T-helper 1 cell treated with Interleukin-12 subunit alpha and Interleukin-12 subunit beta and Interleukin-4 antibody, amounts not matched to agents 30 μg/mL and 1 μg/mL, for 36 hours (primary cell): ENCODE data around the gene WDFY4.

ENCODE experiments used
- H3K27ac Mint-ChIP-seq: one replicate; pipeline ENCODE4 v1.8.0; 2021; ENCODE audit warnings: mild to moderate bottlenecking, mixed read lengths
- H3K27me3 Mint-ChIP-seq: one replicate; pipeline ENCODE4 v1.8.0; 2021; ENCODE audit warnings: low read depth, mixed read lengths
- H3K36me3 Mint-ChIP-seq: one replicate; pipeline ENCODE4 v1.8.0; 2021; ENCODE audit warnings: low read depth, mixed read lengths
- H3K4me1 Mint-ChIP-seq: one replicate; pipeline ENCODE4 v1.8.0; 2021; ENCODE audit warnings: low read depth, mixed read lengths
- H3K4me3 Mint-ChIP-seq: one replicate; pipeline ENCODE4 v1.8.0; 2021; ENCODE audit warnings: mild to moderate bottlenecking, moderate library complexity, mixed read lengths
- H3K9me3 Mint-ChIP-seq: one replicate; pipeline ENCODE4 v1.8.0; 2021; ENCODE audit warnings: mixed read lengths

The WDFY4 gene

DNA sequence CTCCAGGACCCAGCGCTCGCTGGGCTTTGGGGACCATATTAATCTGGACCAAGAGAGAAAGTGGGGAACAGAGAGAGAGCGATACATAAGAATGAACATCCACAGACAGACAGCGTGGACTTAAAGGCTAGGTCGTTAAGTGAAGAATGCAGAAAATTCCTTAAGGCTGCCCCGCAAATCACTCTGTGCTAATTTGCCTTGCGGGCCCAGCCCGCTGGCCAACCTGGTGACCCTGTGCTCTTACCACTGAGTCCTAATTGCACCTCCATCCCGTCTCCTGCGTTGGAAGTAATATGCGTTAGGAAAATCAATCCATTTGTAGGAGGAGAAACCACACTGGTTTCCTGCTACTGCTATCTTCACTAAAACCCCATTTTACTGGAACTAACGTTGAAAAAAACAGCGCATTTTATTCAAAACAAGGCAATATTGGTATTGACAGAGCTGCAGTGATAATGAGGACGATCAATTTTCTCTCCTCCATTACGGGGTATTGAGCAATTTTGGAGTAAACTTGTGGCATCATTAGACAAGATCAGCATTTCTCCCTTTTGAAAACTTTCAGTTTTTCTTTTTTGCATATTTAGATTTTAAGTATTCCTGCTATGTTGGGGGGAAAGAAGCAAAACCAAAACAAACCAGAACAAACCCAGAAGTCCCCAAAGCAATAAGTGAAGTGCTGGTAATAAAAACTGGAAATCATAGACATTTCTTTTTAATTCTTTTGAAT, 85.2 kb downstream of the WDFY4 start:
- Mint-ChIP-seq H3K9me3 (no peaks in the 10 kb centered on the region), H3K36me3 (no peaks in the 10 kb centered on the region)

DNA sequence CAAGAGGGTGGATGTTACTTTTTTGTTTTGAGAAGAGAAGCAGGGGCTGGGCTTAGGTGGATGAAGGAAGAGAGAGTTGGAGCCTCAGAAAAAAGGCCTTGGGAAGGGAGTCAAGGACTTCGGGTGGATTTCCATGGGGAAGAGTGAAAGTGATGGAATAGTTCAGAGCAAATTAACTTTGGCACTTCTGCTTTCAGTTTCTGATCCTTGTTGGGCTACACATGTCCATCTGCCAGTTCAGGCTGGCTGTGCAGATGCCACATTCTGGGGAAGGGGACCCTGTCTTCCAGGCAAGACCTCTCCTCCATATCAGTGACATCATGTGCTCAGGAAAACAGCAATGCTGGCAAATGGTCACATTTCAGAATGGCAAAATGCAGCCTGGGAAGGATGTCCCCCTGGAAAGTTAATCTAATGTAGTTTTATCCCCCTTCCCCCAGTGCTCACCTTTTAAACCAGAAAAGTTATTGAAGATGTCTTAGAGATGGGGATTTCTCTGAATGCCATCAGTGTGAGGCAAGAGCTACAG, 86.0 kb downstream of the WDFY4 start:
- H3K4me3 Mint-ChIP-seq = no peak overlapping the region
- no peaks in the 10 kb centered on the region for H3K9me3 Mint-ChIP-seq
- H3K36me3 Mint-ChIP-seq = no peaks in the 10 kb centered on the region
- no peaks in the 10 kb centered on the region for H3K27me3 Mint-ChIP-seq
- no peaks in the 10 kb centered on the region for H3K4me1 Mint-ChIP-seq
- H3K27ac Mint-ChIP-seq = no peak overlapping the region

More for the DNA sequence above, 85.2 kb downstream of the WDFY4 start:
- H3K4me1 Mint-ChIP-seq = no peaks in the 10 kb centered on the region
- no peaks in the 10 kb centered on the region for H3K27me3 Mint-ChIP-seq
- no peak overlapping the region for H3K4me3 Mint-ChIP-seq
- no peak overlapping the region for H3K27ac Mint-ChIP-seq

DNA sequence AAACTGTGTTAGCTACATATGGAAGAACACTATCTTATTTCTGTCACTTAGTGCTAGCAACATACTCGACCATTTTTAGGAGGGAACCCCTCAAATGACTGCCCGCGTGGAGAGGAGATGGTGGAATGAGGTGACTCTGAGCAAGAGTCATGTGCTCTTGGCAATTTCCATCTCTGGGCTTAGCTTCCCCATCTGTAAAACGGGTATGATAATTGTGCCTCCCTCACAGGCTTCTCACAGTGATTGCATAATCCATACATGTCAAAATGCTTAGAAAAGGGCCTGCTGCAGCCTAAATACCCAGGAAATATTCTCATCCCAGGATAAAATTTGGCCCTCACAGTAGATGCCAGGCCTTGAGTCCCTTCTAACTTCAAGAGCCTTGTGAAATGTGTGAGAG, 86.6 kb downstream of the WDFY4 start:
- H3K27me3 Mint-ChIP-seq = no peaks in the 10 kb centered on the region
- H3K27ac Mint-ChIP-seq = no peak overlapping the region

DNA sequence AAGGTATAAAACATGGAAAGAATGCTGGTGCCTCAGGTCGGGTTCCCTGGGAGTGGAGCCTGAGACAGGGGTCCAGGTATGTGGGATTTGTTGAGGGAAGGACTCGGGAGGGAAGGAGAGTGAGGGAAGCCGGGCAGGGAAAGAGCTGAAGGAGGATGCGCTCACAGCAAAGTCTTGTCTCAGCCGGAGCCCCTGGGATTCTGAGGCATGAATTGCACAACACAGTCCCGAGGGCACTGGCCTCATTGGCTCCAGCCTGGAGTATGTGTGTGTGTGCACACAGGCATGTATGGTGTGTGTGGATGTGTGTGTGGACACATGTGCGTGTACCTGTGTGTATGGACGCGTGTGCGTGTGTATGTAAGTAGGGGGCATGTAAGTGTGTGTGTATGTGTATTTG, 87.4 kb downstream of the WDFY4 start:
- Mint-ChIP-seq H3K9me3 (no peaks in the 10 kb centered on the region), H3K4me3 (no peak overlapping the region), H3K27me3 (no peaks in the 10 kb centered on the region), H3K27ac (no peak overlapping the region), H3K36me3 (no peaks in the 10 kb centered on the region), H3K4me1 (no peaks in the 10 kb centered on the region)

More for the DNA sequence above, 86.6 kb downstream of the WDFY4 start:
- no peak overlapping the region for H3K4me3 Mint-ChIP-seq
- H3K9me3 Mint-ChIP-seq = no peaks in the 10 kb centered on the region
- H3K36me3 Mint-ChIP-seq = no peaks in the 10 kb centered on the region
- no peaks in the 10 kb centered on the region for H3K4me1 Mint-ChIP-seq

DNA sequence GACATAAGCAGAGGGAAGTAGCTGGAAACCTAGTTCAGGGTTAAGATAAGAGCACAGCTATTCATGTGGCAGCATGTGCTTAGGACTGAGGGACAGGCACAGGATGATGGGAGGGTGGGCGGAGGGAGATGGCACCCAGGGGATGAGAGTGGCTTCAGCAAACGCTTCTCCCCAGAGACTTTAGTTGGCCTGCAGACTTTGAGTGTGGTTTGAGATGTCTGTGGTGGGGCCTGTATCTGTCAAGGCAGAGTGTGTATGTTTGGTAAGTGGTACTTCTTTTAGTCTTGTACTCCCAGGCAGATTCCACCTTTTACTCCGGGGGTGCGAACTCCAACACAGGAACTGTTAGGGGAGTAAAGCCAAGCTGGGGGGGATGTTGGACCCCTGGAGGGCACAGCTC, 88.9 kb downstream of the WDFY4 start:
- Mint-ChIP-seq H3K4me1 (no peaks in the 10 kb centered on the region), H3K9me3 (no peaks in the 10 kb centered on the region), H3K4me3 (no peak overlapping the region), H3K27ac (no peak overlapping the region), H3K36me3 (no peaks in the 10 kb centered on the region), H3K27me3 (no peaks in the 10 kb centered on the region)

DNA sequence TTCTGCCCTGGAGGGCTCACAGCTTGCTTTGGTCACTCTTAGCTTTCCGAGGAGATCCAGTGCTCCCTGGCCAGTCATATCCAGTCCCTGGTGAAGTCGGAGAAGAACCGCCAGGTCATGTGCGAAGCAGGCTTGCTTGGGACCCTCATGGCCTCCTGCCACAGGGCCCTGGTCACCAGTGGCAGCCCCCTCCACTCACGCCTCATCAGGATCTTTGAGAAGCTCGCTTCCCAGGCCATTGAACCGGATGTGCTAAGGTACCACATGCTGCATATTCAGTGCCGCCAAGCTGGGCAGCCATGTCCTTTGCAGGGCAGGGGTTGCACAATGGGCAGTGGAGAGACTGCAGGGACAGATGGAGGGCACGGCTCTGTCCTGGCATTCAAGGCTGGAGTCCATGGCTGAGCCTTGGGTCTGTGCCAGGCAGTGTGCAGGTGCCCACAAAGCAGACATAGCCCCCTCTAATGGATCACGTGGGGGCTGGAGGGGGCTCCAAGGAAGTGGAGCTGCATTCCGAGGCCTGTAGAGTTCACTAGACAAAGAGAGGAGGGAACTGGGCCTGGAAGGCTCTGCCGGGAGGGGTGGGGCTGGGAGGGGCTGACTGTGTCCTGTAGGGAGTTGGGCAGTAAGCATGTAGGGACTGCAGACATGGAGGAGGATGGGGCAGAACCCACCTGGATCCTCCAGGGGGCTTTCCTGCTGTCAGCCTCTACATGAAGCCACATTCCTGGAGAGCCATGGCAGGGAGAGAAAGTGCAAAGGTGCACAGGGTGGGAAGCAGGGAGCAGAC, 89.9 kb downstream of the WDFY4 start:
- Mint-ChIP-seq H3K4me3 (no peak overlapping the region), H3K27ac (no peak overlapping the region), H3K9me3 (no peaks in the 10 kb centered on the region), H3K36me3 (no peaks in the 10 kb centered on the region), H3K27me3 (no peaks in the 10 kb centered on the region), H3K4me1 (no peaks in the 10 kb centered on the region)

DNA sequence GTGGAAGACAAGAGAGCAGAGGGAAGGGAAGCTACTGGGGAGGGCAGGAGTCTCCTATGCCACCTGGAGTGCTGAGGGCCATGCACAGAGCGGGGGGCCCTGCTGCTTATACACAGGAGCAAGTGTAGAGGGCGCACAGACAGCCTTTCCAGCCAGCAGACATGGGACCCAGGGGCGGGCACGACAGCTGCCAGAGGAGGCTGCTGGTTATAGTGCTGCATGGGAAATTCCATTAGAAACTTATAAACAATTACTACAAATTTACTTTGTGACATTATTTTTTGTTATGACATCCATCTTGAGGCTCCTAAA, 90.5 kb downstream of the WDFY4 start:
- Mint-ChIP-seq H3K27ac (no peak overlapping the region), H3K36me3 (no peaks in the 10 kb centered on the region), H3K27me3 (no peaks in the 10 kb centered on the region)

DNA sequence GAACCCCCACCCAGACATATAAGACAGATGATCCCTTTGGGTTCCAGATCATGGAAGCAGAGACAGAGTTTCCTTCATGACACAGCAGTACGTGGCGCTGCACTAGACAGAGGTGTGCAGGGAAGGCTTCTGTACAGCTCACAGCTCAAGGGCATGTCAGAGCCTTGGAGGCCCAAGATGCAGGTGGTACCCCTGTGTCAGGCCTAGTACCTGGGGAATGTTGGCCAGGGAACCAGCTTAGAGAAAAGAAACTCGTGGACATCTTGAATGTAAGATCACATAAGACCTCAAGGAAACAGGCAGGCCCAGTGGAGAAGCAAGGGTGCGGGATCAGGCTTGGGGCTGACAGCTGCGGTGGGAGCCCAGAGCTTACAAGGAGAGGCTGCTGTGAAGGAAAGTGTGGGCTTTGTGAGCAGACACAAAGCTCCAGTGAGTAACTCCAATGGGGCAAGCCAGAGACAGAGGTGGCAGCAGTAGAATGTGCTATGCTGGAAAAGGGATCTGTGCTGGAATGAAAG, 91.4 kb downstream of the WDFY4 start:
- H3K36me3 Mint-ChIP-seq = no peaks in the 10 kb centered on the region

More for the DNA sequence above, 90.5 kb downstream of the WDFY4 start:
- H3K4me1 Mint-ChIP-seq = no peaks in the 10 kb centered on the region
- H3K4me3 Mint-ChIP-seq = no peak overlapping the region
- no peaks in the 10 kb centered on the region for H3K9me3 Mint-ChIP-seq

DNA sequence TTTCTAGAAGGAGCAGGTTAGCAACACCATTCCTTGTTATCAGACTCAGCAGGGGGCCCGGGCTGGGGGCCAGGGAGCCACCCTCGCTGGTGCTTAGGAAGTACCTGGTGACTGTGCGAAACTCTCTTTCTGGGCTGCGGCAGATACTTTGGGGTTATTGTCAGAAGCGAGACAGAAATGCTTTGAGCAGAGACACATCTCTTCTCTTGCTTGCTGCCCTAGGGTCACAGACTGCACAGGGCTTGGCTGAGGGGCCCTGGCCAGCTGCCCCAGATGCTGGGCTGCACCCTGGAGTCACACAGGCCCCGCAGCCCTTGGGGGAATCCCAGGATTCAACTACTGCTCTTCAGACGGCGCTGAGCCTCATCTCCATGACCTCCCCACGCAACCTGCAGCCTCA, 91.9 kb downstream of the WDFY4 start:
- Mint-ChIP-seq H3K27me3 (no peaks in the 10 kb centered on the region), H3K36me3 (no peaks in the 10 kb centered on the region), H3K27ac (no peak overlapping the region)

More for the DNA sequence above, 91.4 kb downstream of the WDFY4 start:
- H3K4me1 Mint-ChIP-seq = no peaks in the 10 kb centered on the region
- no peaks in the 10 kb centered on the region for H3K9me3 Mint-ChIP-seq
- H3K27me3 Mint-ChIP-seq = no peaks in the 10 kb centered on the region
- H3K4me3 Mint-ChIP-seq = no peak overlapping the region
- no peak overlapping the region for H3K27ac Mint-ChIP-seq

DNA sequence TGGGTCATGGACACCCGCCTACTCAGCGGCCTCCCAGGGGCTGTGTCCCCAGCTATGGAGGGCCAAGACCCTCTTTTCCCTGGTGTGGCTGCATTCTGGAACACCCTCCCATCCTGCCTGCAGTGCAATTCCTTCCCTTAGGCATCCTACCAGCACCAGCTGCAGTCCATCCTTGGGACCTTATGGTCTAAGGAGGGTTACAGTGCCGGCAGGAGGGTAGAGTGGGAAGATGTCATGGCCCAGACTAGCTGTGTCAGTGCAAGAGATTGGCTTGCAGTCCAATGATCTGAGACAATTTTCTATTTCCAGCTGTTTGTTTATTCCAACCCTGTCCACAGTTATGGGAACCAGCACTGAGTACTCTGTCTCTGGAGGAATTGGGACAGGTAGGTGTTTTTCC, 92.4 kb downstream of the WDFY4 start:
- Mint-ChIP-seq H3K36me3 (no peaks in the 10 kb centered on the region), H3K4me1 (no peaks in the 10 kb centered on the region), H3K9me3 (no peaks in the 10 kb centered on the region), H3K4me3 (no peak overlapping the region), H3K27me3 (peaks cover 2% of the 10 kb centered on the region), H3K27ac (no peak overlapping the region)

More for the DNA sequence above, 91.9 kb downstream of the WDFY4 start:
- Mint-ChIP-seq H3K9me3 (no peaks in the 10 kb centered on the region), H3K4me1 (no peaks in the 10 kb centered on the region), H3K4me3 (no peak overlapping the region)

DNA sequence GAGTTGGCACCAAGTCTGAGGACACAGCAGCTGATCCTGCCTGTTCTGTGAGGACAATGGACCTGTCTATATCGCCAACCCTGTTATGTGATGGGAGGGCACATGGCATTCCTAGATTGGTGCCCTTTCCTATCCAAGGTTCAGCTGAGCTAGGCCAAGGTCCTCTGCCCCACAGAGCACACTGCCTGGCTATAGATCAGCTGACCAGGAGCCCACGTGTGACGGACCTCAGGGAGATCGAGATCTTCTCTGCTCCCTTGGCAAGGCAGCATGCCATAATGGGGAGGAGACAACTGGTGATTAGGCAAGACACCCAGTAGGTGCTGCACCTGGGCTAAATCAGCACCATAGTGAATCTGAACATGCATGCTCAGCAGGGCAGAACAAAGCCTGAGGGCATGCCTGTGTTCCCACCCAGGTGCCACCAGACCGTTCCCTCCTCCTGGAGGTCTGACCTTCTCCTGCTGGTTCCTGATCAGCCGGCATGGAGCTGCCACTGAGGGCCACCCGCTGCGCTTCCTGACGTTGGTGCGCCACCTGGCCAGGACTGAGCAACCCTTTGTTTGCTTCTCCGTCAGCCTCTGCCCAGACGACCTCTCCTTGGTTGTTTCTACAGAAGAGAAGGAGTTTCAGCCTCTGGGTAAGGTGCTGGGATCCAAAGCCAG, 93.7 kb downstream of the WDFY4 start:
- H3K36me3 Mint-ChIP-seq = no peaks in the 10 kb centered on the region
- no peak overlapping the region for H3K27ac Mint-ChIP-seq
- peaks cover 10% of the 10 kb centered on the region for H3K27me3 Mint-ChIP-seq
- H3K9me3 Mint-ChIP-seq = no peaks in the 10 kb centered on the region
- no peak overlapping the region for H3K4me3 Mint-ChIP-seq
- H3K4me1 Mint-ChIP-seq = no peaks in the 10 kb centered on the region

DNA sequence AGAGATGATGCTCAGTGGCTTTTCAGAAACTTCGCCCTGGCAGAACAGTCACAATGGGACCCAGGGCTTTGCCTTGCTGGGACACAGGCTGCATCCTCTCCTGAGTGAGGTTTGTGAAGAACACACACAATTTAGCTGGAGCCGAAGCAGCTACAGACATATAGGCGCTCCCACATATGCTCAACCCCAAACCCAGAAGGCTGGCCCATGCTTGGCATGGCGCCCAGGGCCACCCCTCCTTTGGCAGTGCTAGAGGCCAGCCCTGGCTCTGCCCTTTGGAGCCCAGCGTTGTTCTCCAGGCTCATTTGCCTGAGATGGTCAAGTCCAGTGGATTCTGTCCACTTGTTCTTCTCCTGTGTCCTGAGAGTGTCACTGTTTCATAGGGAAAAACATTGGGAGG, 94.4 kb downstream of the WDFY4 start:
- H3K36me3 Mint-ChIP-seq = no peaks in the 10 kb centered on the region
- no peaks in the 10 kb centered on the region for H3K9me3 Mint-ChIP-seq
- H3K27me3 Mint-ChIP-seq = peaks cover 10% of the 10 kb centered on the region
- no peaks in the 10 kb centered on the region for H3K4me1 Mint-ChIP-seq
- H3K27ac Mint-ChIP-seq = no peak overlapping the region
- no peak overlapping the region for H3K4me3 Mint-ChIP-seq

DNA sequence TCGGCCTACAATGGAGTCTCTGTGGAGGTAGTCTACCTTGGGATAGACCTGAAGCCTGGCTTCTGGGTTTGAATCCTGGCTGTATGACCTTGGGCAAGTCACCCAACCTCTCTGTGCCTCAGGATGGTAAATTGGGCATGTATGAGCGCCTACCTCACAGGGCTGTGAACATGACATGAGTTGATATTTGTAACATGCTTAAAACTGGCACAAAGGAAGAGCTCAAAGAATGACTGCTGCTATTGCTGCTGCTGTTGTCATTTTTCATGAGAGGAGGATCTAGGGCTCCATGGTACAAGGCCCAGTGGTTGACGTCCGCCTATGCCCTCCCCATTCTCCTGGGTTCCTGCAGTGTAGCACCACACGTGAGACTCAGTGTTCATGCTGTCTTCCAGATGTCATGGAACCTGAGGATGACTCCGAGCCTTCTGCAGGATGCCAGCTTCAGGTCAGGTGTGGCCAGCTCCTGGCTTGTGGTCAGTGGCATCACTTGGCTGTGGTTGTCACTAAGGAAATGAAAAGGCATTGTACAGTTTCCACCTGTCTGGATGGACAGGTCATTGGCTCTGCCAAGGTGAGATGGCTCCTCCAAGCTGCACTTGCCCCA, 95.0 kb downstream of the WDFY4 start:
- Mint-ChIP-seq H3K36me3 (no peaks in the 10 kb centered on the region), H3K27me3 (peaks cover 10% of the 10 kb centered on the region), H3K27ac (no peak overlapping the region), H3K4me3 (no peak overlapping the region), H3K9me3 (no peaks in the 10 kb centered on the region), H3K4me1 (no peaks in the 10 kb centered on the region)

DNA sequence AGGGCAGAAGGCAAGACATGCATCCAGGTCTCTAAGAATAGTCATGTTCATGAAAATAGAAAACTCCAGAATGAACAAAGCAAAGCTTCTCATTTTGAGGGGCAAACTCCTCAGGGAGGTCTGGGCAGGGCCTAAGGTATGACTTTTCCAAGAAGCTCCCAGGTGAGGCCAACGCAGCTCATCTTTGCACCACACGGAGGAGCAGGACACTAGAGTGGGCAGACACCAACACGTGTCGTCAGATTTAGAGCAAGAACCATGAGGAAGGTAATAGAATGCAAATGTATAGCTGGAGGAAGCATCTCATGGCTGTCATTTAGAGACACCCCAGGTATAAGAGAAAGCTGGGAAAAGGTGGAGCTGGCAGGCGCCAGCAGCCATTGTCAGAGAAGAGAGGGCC, 95.7 kb downstream of the WDFY4 start:
- H3K9me3 Mint-ChIP-seq = no peaks in the 10 kb centered on the region
- peaks cover 10% of the 10 kb centered on the region for H3K27me3 Mint-ChIP-seq
- no peak overlapping the region for H3K4me3 Mint-ChIP-seq
- H3K36me3 Mint-ChIP-seq = no peaks in the 10 kb centered on the region
- H3K27ac Mint-ChIP-seq = no peak overlapping the region
- no peaks in the 10 kb centered on the region for H3K4me1 Mint-ChIP-seq
